Stimulated activated CD8-positive, alpha-beta memory T cell treated with anti-CD3 and anti-CD28 coated beads, Interleukin-12 subunit alpha, Interleukin-12 subunit beta, amount 100 ng/mL, for 1 hour (primary cell): Measurements from ENCODE around the gene HSPA12A.
"Not testable (repeated sequence)": the region's sequence is repeated elsewhere in the genome, so short reads cannot be mapped to it uniquely, and the experiment has no call there.

Experiments
- DNase-seq: peaks from one replicate; pipeline ENCODE4 v3.0.0-alpha.2; 2020; ENCODE audit warnings: low read depth

Gene HSPA12A

DNA sequence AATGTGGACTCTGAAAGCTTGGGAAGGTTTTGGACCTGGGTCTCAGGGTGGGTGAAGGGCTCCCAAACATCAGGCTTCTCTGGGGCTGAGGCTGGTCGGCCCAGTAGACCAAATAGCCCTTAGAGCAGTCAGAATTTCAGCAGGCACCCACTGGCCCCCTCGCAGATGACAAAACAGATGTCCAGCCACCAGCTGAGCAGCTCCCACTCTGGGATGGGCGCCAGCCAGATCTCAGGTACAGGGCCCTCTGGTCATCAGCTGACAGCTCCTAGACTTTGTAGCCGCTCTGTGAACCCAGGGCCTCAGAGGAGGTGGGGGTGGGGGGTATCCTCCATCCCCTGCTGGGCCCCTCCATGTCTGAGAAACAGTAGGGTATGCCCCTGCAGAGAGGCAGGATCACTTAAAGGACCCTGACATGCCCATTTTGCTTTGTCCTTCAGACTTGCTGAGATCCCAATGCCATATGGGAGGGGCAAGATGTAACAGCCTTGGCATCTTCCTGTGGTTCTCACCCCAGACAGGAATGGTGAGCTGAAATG is 26.5 kb downstream of the HSPA12A start:
- DNase-seq: no peak

DNA sequence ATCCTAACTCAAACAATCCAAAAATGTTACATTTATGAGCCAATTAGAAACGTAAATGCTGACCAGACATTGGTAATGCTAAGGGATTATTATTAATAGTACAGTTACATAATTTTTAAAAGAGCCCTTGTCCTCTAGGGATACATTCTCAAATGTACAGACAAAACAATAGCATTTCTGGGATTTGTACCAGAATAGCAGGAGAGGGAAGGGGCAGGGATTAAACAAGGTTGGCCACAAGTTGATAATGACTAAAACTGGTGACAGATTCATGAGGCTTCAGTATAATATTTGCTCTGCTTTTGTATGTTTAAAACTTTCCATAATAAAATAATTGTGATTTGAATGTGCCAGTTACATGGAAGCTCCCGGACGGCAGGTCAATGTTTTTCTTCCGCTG is 27.0 kb downstream of the HSPA12A start:
- no peak for DNase-seq

DNA sequence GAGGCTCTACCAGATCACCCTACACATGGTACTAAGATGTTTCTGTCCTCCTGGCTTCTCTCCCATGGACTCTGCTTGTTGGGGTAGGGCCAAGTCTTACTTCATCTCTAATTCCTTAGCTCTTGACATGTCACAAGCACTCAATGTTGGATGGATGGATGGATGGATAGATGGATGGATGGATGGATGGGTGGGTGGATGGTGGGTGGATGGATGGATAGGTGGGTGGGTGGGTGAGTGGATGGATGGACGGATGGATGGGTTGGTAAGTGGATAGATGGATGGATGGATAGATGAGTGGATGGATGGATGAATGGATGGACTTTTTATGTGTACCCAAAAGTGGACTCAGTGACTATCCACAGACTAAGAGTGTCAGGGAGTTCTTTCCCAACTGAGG is 28.5 kb downstream of the HSPA12A start:
- DNase-seq: no peak

DNA sequence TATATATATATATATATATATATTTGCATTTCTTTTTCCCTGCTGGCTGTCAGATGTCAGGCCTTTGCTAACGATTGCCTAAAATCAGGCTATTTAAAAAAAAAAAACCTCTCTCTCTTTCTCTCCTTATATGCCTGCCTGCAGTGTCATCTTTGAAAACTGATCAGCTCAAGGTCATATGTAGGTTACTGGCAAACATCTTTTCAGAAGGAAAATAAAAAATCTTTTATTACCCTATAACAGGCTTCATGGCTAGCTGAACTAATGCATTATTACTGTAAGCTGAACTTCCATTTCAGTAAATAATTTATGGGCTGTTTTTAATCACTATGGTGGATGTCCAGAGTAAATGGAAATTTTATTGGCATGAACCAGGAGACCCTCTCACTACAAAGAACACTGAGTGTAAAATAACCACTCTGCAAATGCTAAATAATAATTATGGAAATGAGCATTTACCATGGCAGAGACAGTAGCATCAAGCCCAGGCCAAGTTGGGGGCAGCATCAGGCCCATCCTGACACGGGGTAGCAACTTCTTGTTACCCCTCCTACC is 29.3 kb downstream of the HSPA12A start:
- no peak for DNase-seq

DNA sequence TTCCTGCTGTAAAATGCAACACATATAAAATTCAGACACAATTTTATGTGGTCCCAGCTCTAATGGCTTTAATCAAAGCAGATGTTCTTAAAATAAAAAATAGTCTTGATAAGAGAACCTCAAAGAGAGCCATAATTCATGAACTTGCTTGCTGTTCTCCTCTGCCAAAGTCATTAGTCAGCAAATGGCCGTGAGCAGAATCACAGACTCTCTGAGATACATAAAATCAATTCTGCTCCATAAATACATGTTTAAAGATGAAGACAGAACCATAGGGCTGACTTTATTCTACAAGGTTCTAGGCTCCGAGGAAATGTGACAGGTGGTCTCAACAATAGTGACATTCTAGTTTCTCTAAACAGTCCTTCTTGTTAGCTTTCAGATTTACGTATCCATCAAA is 29.8 kb downstream of the HSPA12A start:
- no peak for DNase-seq

DNA sequence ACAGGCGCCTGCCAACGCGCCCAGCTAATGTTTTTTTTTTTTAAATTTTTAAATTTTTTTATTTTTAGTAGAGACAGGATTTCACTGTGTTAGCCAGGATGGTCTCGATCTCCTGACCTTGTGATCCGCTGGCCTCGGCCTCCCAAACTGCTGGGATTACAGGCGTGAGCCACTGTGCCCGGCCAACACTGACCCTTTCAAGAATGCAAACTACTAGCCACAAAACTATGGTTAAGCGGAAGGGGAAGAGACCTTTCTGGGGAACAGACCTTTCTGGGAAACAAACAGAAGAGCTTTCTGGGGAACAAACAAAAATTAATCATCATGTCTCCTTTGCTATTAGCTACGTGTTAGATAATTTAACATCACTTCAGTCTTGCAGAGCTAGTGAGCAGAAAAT is 30.6 kb downstream of the HSPA12A start:
- DNase-seq: not testable (repeated sequence)

DNA sequence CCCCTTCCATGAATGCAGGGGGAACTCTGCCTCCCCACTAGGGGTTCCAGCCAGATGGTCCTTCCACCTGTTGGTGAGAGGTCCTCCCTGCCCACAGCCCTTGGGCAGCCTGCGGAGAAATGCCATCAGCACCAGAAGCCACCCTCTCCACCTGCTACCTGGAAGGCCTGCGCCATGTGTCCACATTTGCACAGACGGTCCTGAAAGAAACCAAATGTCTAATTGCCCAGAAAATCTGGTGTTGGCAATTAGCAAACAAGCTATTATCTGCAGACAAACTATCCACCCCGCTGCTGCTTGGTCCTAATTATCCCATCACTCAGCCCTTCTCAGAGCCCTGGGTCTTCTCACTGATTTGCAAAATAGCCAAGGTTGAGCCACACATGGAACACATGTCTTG is 32.3 kb downstream of the HSPA12A start:
- DNase-seq: no peak

DNA sequence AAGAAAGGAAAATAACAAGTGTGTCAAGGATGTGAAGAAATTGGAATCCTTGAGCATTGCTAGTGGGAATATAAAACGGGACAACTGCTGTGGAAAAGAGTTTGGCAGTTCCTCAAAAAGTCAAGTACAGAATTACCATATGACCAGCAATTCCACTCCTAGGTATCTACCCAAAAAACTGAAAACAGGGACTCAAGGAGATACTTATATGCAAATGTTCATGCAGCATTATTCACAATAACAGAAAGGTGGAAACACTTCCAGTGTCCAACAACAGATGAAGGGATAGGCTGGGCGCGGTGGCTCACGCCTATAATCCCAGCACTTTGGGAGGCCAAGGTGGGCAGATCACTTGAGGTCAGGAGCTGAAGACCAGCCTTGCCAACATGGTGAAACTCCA is 33.5 kb downstream of the HSPA12A start:
- DNase-seq: no peak

DNA sequence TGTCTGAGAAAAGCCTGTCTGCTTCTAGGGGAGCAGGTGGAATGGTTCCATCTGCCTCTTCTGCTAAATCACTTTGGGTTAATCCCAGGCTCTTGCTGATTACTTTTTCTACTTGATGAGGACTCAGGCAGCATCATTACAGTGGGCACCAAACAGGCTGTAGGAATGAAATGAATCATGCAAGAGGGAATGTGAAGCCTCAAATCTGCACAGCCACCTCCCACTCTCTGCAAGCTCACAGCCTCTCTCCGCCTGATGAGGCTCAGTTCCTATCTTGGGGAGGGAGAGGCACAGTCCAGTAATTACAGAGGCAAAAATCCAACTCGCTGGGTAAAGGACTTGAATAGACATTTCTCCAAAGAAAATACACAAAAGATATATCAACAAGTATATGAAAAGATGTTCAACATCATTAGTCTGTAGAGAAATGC is 34.0 kb downstream of the HSPA12A start:
- DNase-seq: no peak

DNA sequence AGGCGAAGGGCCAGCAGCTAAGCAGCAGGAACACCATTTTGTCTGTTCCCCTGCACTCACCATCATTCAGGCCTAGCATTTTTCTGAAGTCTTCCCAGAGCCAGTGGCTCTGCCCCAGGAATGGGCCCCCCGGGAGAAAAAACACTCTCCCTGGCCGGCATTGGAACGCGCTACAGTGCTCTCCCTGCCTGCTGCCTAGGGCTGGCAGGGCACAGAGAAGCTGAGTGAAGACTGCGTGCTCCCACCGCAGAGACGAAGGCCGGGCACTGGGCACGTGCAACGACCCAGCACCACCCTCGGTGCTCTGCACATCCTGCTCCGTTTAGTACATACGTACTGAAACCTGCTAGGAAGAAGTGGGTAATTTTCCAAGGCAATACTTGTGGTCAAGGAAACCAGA is 34.4 kb downstream of the HSPA12A start:
- DNase-seq: no peak

DNA sequence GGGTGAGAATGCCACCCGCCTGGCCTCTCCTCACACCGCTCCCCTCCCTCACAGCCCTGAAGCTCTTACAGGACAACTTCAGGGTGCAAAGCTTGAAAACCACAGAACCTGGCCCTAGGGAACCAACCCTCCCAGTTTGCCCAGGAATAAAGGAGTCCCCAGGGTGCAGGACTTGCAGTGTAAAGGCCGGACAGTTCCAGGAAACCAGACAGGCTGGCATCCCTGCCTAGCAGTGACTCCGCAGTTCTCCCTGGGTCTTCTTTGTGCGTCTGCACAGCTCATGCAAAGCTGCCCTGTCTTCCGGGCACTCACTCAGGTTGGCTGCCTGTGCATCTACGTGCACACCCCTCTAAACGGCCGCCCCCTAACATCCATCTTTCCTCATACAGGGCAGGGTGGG is 36.1 kb downstream of the HSPA12A start:
- no peak for DNase-seq

DNA sequence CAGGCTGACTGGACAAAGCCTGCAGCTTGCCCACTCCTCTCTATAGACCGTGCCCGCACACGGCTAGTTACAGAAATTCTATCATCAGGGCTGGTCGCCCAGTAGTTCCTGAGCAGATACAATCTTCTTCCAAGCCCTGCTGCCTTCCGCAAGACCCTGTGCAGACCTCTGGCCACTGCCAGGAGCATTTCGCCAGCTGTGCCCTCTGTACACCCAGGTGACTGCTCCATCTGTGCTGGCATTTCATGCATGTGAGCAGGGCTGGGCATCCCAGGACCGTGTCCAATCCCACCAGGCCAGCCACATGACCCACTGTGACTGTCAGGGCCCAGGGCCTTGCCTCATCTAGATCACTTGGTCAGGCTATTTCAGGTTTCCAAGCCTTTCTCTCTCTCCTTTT is 36.9 kb downstream of the HSPA12A start:
- DNase-seq: no peak

DNA sequence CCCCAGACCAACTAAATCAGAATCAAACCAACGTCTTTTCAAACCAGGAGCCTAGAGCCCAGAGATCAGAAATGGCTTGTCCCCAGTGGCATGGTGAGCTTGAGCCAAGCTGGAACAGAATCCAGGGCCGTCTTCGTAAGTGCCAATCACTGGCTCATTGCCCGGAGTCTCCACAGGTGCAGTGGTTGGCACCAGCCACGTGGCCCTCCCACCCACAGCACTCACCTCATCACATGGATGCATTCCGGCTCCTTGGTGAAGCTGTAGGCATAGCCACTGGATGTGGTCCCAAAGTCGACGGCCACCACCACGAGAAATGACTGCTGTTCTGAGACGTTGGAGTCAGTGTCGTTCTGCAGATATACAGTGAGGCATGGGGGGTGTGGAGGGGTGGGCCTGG is 37.4 kb downstream of the HSPA12A start:
- DNase-seq: no peak

DNA sequence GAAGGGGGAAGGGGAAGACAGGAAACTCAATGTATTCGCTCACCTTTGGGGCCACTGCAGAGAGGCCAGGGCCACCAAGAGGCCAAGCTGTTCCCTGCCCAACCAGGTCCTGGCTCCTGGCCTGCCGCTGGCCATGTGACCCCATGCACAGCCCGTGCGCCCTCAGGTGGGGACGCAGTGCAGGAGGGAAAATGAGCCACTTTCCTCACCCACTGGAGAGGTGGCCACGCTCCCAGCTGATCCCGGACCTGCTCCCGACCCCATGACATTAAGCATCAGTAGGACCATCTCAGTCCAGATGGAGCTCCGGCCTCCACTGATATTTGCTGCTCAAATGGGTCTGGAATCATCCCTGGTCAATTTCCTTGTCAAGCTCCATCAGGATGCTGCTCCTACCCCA is 40.2 kb downstream of the HSPA12A start:
- no peak for DNase-seq

DNA sequence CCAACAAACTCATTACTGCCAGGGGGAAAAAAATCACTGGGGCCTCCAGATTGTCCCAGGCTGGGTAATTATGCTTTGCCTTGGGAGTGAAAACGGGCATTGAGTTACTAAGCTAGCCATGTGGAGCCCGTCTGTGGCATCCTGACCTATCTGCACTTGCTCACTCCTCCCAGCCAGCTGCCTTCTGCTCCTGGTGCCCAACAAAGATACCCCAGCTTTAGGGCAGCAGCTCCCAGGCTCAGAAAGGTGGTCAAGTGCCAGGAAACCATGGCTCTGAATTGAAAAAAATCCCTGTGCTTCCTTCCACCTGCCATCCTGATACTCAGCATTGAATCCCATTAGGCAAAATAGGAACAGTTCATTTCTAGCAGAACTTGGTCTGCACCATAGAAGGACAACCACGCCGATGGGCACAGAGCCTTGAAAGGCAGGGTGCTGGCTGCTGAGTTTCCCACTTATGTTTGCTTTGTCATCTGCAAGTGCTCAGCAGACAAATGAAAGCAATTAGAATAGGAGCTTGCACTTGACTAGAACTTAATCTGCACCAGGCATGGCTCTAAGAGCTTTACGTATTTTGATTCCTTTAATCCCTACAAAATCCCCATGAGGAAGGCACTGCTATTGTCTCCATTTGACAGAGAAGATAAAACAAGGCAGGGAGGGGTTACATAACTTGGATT is 42.8 kb downstream of the HSPA12A start:
- no peak for DNase-seq

DNA sequence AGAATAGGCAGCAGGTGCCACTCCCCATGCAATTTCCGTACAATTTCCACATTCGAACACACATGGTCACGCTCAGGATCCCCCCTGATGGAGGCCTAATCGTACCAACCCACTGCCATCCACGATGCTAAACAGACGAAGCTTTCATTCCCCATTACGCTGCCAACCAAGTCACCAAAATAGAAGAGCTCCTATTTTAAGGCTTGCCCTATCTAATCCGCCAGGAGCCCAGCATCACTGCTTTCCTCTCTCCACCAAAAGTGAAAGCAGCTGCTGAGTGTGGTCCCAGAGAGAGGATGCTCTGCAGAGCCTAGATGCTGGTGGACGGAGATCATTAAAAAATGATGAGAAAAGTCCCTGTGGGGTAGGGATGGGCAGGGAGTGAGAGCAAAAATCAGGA is 43.3 kb downstream of the HSPA12A start:
- no peak for DNase-seq

DNA sequence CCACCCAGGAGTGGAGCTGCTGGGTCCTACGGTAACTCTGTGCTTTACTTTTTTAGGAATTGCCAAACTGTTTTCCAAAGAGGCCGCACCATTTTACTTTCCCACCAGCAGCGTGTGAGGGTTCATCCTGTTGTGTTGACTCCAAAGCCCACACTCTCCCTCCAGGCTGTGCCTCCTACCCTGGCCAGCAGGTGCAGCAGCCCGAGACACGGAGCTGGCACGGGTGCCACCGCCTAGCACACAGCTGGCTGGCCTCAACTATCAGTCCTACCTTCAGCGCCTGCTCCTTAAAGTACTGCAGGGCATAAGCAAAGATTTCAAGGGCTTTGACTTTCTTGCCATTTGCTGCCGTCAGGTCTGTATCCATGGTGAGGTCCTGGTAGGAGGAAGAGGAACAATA is 44.0 kb downstream of the HSPA12A start:
- no peak for DNase-seq

DNA sequence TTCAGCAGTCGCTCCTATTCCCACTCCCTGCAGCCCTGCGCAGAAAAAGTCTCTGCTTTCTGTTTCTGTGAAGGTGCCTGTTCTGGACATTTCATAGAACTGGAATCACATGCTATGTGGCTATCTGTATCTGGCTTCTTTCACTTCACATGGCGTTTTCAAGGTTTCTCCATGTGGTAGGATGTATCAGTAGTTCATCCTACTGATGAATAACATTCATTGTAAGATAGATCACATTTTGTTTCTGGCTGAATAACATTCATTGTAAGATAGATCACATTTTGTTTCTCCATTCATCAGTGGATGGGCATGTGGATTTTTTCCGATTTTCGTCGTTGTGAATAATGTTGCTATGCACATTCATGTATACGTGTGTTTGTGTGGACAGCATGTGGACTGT is 44.5 kb downstream of the HSPA12A start:
- no peak for DNase-seq

DNA sequence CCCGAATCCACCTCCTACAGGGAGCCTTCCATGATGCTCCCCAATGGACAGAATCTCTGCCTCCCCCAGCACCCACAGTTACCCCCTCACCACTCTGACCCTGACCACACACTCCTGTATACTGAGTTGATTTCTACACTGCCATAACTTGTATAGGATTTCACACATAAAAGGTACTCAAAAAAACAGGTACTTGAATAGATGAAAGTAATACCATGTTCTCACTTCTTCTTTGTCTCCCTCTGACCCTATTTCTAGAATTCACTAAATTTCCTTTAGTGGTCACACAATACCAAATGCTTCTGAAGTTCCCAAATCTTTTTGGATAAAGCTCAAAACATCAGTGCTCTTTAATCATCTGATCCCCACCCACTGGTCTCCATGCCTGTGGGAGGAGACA is 45.4 kb downstream of the HSPA12A start:
- DNase-seq: no peak

DNA sequence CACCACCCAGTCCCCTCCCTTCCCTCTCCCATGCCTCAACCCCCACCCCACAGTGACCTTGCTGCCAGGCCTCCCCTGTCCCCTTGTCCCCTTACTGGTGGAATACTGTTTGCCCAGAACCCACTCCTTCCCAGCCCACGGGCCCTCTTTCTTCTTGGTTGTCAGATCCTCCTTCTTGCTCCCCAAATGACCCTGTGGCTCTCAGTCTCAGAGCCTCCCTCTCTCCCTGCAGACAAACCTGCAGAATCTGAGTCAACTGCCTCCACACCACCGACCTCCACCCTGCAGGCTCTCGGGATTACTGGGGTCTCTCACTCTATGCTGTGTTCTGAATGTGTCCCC is 47.5 kb downstream of the HSPA12A start:
- no peak for DNase-seq

DNA sequence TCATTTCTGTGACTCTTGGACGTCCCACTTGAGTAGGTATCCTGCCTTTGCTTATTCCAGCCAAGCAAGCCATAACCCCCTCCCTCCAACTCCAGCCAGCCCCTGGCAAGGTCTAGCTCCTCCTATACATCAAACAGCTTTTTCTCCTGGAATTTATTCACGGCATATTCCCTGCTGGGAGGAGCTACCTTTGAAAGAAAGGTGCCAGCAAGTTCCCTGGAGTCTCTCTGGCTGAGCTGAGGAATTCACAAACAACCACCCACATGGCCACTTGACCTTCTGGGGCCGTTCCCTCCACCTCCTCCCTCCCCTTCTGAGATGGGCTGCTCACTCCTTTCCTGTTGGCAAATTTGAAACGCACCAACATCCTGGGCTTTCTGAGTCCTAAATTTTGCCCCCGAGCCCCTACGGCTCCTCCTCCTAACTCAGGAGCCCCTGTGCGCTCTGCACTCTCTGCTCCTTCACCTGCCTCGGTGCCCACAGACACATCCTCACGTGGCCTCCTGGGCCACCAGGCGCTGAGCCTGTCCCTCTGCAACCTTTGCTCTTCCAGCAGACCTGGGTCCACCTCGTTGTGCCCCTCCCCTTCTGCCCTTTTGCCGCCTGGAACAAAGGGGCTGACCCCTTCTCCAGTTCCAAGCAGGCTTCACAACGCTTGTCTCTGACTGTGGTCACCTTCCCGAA is 48.0 kb downstream of the HSPA12A start:
- DNase-seq: no peak

DNA sequence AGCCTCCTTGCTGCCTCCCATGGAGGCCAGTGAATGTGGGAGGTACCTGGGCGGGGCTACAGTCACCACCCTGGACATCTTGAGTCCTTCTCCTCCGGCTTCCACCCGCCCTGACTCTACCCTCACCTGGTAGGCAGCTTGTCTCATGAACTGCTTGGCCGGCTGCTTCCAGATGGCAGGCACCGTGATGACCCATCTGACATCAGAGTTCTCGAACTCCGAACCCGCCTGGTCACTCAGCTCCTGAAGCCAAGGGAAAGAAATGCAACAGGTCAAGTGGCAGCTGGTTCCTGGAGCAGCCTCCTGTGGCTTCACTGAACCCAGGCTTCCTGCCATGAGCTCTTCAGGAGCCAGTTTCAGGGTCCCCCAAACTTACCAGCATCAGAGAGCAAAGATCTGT is 50.1 kb downstream of the HSPA12A start:
- no peak for DNase-seq

DNA sequence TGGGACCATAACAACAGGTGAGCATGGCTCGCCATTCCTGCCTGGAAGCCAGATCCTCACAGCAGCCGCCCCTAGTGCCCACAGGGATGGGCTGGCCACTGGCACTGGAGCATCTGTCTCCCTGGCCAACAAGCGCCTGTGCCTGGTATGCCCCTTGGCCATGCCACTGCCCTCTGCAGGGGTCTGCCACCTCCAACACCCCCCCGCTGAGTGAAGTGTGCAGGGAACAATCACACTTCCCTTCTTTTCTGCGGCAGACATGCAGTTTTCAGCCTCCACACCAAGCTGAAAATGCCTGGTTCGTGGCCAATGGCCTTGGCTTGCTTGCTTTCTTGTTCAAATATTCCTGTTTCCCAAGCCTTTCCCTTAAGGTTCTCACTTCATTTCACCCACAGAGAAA is 50.7 kb downstream of the HSPA12A start:
- no peak for DNase-seq
